NOMO-1 treated with DMSO at 0.1 percent for 48 hours (cell line): ENCODE measurements around the gene RALGAPB.
"Not testable (repeated sequence)": the region's sequence is repeated elsewhere in the genome, so short reads cannot be mapped to it uniquely, and the experiment has no call there.

Source experiments
- DNase-seq: peaks from one replicate; lab custom pipeline; 2025; ENCODE audit not compliant: unreplicated experiment; lab: John Stamatoyannopoulos, UW

RALGAPB gene

GRCh38 chr20:38485041-38485440, 12.4 kb downstream of the RALGAPB start:
- no peak for DNase-seq

DNA sequence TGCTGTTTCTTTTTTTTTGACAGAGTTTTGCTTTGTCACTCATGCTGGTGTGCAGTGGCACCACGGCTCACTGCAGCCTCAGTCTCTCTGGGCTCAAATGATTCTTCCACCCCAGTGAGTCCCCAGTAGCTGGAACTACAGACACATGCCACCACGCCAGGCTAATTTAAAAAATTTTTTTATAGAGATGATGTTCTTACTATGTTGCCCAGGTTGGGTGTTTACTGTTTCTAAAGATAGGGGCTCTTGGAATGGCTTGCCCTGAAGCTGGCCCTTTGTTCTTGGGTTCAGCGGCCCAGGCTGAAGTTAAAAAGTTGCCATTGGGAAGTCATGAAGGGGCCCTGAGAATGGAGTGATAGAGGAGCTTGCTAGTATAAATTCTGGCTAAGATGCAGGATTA, 16.5 kb downstream of the RALGAPB start:
- no peak for DNase-seq

- DNase-seq: no peak
These were observed 24.7 kb downstream of the RALGAPB start for GRCh38 chr20:38497246-38497935.

GRCh38 chr20:38498909-38499308, 26.3 kb downstream of the RALGAPB start:
- DNase-seq: no peak

GRCh38 chr20:38499366-38499765, 26.7 kb downstream of the RALGAPB start:
- no peak for DNase-seq

- no peak for DNase-seq
These were observed 29.3 kb downstream of the RALGAPB start for GRCh38 chr20:38501858-38502436.

DNA sequence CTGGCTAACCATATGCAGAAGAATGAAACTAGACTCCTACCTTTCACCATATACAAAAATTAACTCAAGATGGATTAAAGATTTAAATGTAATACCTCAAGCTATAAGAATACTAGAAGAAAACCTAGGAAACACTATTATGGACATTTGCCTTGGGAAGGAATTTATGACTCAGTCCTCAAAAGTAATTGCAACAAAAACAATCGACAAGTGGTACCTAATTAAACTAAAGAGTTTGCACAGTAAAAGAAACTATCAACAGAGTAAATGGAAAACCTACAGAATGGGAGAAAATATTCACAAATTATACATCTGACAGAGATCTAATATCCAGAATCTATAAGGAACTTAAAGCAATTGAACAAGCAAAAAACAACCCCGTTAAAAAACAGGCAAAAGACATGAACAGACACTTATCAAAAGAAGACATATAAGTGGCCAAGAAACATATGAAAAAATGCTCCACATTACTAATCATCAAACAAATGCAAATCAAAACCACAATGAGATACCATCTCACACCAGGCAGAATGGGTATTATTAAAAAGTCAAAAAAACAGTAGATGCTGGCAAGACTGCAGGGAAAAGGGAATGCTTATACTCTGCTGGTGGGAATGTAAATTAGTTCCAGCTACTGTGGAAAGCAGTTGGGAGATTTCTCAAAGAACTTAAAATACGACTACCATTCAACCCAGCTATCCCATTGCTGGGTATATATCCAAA, 31.9 kb downstream of the RALGAPB start:
- no peak for DNase-seq

DNA sequence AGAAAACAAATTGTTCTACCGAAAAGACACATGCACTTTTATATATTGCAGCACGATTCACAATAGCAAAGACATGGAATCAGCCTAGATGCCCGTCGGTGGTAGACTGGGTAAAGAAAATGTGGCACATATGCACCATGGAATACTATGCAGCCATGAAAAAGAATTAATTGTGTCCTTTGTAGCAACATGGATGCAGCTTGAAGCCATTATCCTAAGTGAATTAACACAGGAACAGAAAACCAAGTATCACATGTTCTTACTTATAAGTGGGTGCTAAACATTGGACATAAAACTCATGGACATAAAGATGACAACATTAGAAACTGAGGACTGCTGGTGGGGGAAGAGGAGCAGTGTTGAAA, 32.4 kb downstream of the RALGAPB start:
- no peak for DNase-seq

GRCh38 chr20:38511726-38512125, 39.1 kb downstream of the RALGAPB start:
- not testable (repeated sequence) for DNase-seq

DNA sequence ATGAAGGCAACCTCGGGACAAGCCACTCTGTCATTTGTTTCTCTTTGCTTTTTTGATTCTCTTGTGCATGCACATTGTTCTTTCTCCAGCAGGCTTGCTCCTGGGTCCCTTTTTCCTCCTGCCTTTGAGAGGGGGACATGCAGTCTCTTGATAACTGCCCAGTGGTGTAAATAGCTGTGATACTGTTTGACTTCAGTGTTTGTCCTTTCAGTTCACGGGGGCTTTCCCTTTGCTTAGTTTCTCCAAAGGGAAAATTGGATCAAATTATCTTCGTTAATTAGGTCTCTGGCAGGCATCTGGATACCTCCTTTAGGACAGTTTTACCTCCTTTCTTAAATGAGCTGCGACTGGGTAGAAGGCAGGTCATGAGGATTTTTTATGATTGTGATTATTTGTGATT, 41.5 kb downstream of the RALGAPB start:
- no peak for DNase-seq

DNA sequence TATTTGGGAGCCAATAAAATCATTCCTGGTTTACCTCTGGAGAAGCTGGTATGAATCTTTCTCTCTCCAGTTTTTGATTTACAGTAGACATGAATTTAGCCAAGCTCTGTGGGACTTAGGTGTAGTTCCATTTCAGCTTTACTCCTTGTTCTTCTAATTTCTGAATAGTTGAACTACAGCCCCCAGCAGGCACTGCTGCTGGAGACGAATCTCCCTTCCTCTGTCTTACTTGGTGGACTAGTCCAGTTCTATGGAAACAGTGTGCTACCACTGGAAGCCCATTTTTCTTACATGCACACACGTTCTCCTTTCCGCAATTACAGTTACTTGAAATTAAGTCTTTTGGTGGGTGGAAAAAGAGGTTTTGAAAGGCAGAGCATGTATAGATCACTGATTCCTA, 42.3 kb downstream of the RALGAPB start:
- no peak for DNase-seq

GRCh38 chr20:38515631-38516030, 43.0 kb downstream of the RALGAPB start:
- no peak for DNase-seq

GRCh38 chr20:38519426-38519825, 46.8 kb downstream of the RALGAPB start:
- no peak for DNase-seq

DNA sequence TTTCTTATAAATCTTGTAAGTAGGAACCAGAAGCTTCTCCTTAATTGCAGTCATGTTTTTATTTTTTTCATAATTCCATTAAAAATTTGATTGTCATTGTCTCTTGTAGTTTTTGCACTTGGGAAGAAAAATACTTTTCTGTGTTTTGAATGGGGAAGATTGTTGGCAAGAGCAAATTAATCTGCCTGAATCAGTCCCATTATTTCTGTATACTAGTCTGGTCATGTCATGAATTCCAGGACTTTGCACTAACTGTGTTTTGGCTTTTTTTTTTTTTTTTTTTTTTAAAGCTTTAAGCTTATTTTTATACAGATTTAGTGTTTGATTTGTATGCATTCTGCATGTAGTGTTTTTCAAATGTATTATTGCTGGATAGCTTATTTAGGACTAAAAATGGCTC, 47.6 kb downstream of the RALGAPB start:
- no peak for DNase-seq

GRCh38 chr20:38523697-38524096, 51.1 kb downstream of the RALGAPB start:
- no peak for DNase-seq

GRCh38 chr20:38528167-38528566, 55.5 kb downstream of the RALGAPB start:
- DNase-seq: no peak

- no peak for DNase-seq
These were observed 58.4 kb downstream of the RALGAPB start for GRCh38 chr20:38531021-38531420.

DNA sequence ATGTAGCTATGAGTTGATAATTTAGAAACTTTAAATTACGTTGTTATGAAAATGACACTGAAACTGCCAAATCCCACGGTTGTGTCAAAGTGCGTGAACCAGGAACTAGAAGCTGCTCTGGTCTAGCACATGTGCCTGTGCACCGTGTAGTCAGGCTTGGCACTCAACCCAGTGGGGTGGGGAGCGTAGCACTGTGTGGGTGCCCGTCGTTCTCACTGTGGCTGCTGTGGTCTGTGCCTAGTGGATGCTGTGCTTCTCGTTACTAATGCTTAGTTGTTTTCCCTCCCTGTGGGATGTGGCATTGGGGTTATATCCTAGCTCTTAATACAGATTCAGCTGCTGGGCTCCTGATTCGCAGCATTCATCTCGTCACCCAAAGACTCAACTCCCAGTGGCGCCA, 62.1 kb downstream of the RALGAPB start:
- DNase-seq: no peak

DNA sequence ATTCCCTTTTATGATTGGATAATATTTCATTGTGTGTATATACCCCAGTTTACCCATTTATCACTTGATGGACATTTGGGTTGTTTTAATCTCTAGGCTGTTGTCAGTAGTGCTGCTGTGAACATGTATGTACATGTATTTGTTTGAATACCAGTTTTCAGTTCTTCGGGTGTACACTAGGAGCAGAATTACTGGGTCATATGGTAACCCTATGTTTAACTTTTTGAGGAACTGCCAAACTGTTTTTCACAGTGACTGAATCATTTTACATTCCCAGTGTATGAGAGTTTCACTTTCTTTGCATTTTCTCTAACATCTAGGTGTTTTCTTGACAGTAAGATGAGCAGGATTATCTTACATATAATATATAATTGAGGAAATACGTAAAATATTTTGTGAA, 63.7 kb downstream of the RALGAPB start:
- DNase-seq: no peak

GRCh38 chr20:38537176-38537575, 64.5 kb downstream of the RALGAPB start:
- no peak for DNase-seq

DNA sequence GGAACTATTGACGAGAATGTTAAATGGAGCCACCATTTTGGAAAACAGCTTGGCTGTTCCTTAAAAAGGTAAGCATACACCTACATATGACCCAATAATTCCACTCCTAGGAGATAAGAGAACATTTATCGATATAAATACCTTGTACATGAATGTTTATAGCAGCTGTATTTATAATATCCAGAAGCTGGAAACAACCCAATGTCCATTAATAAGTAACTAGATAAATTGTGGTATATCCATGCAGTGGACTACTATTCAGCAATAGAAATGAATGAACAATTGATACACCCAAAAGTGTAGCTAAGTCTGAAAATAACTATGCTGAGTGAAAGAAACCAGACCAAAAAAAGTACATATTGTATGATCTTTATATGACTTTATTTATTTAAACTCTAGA, 66.1 kb downstream of the RALGAPB start:
- no peak for DNase-seq
